Stimulated activated CD4-positive, alpha-beta T cell treated with anti-CD3 and anti-CD28 coated beads, Interleukin-12 subunit alpha, Interleukin-12 subunit beta, amount 100 ng/mL, for 48 hours (primary cell): Measurements from ENCODE around the gene NTM.

Source experiments
- DNase-seq, 3 donors: peaks; one replicate each; pipeline ENCODE4 v3.0.0-alpha.2; 2020; ENCODE audit warnings: low read depth in 2 of 3, low spot score in 1 of 3

NTM gene

GRCh38 chr11:131704682-131705081 is 334.3 kb downstream of the NTM start:
- no peak for DNase-seq

GRCh38 chr11:131710511-131710910 is 340.1 kb downstream of the NTM start:
- DNase-seq, result no peak

- no peak for DNase-seq
These were observed 342.5 kb downstream of the NTM start for GRCh38 chr11:131712897-131713296.

- no peak for DNase-seq
These were observed 343.2 kb downstream of the NTM start for GRCh38 chr11:131713529-131714134.

GRCh38 chr11:131717616-131718015 is 347.2 kb downstream of the NTM start:
- no peak for DNase-seq

- DNase-seq, result no peak
These were observed 352.7 kb downstream of the NTM start for GRCh38 chr11:131723088-131723487.

- DNase-seq, result no peak
These were observed 354.1 kb downstream of the NTM start for GRCh38 chr11:131724436-131724975.

- DNase-seq, result no peak
These were observed 364.5 kb downstream of the NTM start for GRCh38 chr11:131734871-131735270.

GRCh38 chr11:131737357-131737756 is 366.9 kb downstream of the NTM start:
- no peak for DNase-seq

GRCh38 chr11:131739243-131739882 is 368.9 kb downstream of the NTM start:
- no peak for DNase-seq

GRCh38 chr11:131744847-131745246 is 374.4 kb downstream of the NTM start:
- DNase-seq, result no peak

GRCh38 chr11:131745405-131745804 is 375.0 kb downstream of the NTM start:
- no peak for DNase-seq

GRCh38 chr11:131746201-131746600 is 375.8 kb downstream of the NTM start:
- no peak for DNase-seq

- peak; percentile 3 to 33 (median 9) for DNase-seq
These were observed 378.0 kb downstream of the NTM start for GRCh38 chr11:131748151-131749050.

GRCh38 chr11:131749101-131749500 is 378.7 kb downstream of the NTM start:
- DNase-seq, result no peak

GRCh38 chr11:131750152-131750551 is 379.7 kb downstream of the NTM start:
- DNase-seq, result no peak

GRCh38 chr11:131750692-131751091 is 380.3 kb downstream of the NTM start:
- no peak for DNase-seq

- no peak for DNase-seq
These were observed 384.3 kb downstream of the NTM start for GRCh38 chr11:131754671-131755070.

GRCh38 chr11:131756479-131757110 is 386.2 kb downstream of the NTM start:
- DNase-seq, result no peak

GRCh38 chr11:131758726-131759125 is 388.3 kb downstream of the NTM start:
- DNase-seq, result no peak

GRCh38 chr11:131759140-131759539 is 388.7 kb downstream of the NTM start:
- no peak for DNase-seq
